ENCODE results near the gene MYH9.

The MYH9 gene

DNA sequence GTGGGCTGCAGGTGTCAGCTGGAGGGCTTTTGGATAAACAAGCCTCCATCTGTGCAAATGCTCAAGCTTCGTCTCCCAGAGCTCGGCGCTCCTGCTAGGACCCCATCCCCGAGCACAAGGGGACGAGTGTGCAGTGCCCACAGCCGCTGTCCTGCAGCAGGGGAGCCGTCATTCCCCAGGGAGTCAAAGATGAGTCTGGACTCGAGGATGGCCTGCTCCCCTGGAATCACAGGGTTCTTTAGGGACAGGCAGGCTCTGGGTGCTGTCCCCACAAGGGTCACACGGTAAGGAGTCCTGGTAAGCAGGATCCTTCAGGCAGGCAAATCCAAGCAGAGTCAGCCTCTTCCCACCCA lies 84.7 kb downstream of the MYH9 start:
- no peak for DNase-seq (ENCODE audit: low spot score)
- TF ChIP-seq, protein P1, sequence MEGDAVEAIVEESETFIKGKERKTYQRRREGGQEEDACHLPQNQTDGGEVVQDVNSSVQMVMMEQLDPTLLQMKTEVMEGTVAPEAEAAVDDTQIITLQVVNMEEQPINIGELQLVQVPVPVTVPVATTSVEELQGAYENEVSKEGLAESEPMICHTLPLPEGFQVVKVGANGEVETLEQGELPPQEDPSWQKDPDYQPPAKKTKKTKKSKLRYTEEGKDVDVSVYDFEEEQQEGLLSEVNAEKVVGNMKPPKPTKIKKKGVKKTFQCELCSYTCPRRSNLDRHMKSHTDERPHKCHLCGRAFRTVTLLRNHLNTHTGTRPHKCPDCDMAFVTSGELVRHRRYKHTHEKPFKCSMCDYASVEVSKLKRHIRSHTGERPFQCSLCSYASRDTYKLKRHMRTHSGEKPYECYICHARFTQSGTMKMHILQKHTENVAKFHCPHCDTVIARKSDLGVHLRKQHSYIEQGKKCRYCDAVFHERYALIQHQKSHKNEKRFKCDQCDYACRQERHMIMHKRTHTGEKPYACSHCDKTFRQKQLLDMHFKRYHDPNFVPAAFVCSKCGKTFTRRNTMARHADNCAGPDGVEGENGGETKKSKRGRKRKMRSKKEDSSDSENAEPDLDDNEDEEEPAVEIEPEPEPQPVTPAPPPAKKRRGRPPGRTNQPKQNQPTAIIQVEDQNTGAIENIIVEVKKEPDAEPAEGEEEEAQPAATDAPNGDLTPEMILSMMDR (IDR thresholded peaks at IDR 0.05; ENCODE audit: extremely low read depth, insufficient read depth, missing control alignments): no peak
- in situ Hi-C loops (cut with MboI; ENCODE audit: low pct_unique_long_range_greater_than_20kb, low sequenced_read_pairs, unreplicated experiment): loop anchor here (10.0 kb wide), 1 partner anchor 162 kb away; no protein-coding TSS in a partner anchor

DNA sequence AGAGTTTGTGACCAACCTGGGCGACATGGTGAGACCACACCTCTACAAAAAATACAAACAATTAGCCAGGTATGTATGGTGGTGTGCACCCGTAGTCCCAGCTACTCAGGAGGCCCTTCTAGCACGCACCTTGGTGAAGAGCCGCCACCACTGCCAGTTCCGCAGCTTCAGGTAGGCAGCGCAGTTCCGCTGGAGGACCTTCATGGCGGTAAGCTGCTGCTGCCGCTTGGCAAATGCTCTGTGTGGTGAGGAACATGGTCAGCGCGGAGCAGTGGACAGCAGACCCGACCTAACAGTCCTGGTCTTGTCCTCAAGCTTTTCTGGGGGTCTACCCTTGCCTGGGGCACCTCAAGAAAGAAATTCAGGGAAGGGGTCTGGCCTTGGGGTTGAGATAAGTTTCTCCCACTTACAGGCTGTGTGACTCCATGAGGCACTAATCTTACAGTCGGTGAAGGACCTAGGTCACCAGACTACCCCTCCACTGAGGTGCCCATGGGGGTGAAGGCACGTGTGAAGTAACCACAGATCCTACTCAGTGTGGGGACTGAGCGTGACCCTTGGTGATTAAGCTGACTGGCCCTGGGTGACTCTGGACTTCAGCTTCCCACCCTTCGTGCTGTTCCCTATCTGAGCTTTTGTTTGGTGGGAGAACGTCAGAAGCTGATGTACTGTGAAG lies 85.2 kb downstream of the MYH9 start:
- in situ Hi-C loops (cut with MboI; ENCODE audit: low pct_unique_long_range_greater_than_20kb, low sequenced_read_pairs, unreplicated experiment): loop anchor here (10.0 kb wide), 1 partner anchor 162 kb away; no protein-coding TSS in a partner anchor
- TF ChIP-seq, protein P1 (IDR thresholded peaks at IDR 0.05; ENCODE audit: extremely low read depth, insufficient read depth, missing control alignments): no peak
- DNase-seq (ENCODE audit: low spot score): no peak

DNA sequence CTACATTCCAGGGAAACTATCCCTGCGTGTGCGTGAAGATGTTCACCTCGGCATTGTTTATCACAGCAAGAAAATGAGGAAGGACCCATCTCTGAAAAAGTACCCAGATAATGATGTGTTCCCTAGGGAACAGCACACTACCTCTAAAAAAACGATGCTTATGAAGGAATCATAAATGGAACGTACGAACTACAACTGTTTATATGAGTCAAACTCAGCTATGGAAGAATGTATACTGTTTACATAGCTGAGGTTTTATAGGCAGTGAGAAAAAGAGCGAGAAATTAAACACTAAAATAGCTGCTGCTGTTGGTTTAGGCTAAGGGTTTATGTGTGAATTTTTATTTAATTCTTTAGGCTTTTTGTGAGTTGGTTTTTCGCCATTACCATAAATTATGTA lies 85.9 kb downstream of the MYH9 start:
- TF ChIP-seq, protein P1 (IDR thresholded peaks at IDR 0.05; ENCODE audit: extremely low read depth, insufficient read depth, missing control alignments): no peak
- no peak for DNase-seq (ENCODE audit: low spot score)
- in situ Hi-C loops (cut with MboI; ENCODE audit: low pct_unique_long_range_greater_than_20kb, low sequenced_read_pairs, unreplicated experiment): loop anchor here (10.0 kb wide), 1 partner anchor 163 kb away; no protein-coding TSS in a partner anchor

DNA sequence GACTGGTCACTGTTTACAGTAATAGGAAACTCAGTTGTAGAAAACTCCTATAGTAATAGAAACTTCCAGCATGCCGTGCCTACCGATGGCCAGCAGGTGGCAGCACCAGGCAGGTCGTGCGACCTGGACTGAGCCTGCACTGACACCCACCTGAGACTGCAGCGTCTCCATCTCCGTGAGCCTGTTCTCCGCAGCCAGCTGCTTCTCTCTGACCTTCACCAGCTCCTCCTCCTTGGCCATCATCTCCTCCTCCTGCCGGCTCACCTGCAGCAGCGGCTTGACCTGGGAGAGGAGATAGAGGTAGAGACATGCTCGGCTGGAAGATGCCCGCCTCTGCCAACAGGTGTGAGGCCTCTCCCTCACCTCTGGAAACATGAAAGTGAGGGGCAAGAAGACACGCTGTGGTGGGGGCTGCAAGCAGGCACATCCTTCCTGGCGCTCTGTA lies 86.4 kb downstream of the MYH9 start:
- TF ChIP-seq, protein P1 (IDR thresholded peaks at IDR 0.05; ENCODE audit: extremely low read depth, insufficient read depth, missing control alignments): peak; percentile 96
- in situ Hi-C loops (cut with MboI; ENCODE audit: low pct_unique_long_range_greater_than_20kb, low sequenced_read_pairs, unreplicated experiment): loop anchor here (10.0 kb wide), 1 partner anchor 163 kb away; no protein-coding TSS in a partner anchor
- DNase-seq (ENCODE audit: low spot score): peak; percentile 87

DNA sequence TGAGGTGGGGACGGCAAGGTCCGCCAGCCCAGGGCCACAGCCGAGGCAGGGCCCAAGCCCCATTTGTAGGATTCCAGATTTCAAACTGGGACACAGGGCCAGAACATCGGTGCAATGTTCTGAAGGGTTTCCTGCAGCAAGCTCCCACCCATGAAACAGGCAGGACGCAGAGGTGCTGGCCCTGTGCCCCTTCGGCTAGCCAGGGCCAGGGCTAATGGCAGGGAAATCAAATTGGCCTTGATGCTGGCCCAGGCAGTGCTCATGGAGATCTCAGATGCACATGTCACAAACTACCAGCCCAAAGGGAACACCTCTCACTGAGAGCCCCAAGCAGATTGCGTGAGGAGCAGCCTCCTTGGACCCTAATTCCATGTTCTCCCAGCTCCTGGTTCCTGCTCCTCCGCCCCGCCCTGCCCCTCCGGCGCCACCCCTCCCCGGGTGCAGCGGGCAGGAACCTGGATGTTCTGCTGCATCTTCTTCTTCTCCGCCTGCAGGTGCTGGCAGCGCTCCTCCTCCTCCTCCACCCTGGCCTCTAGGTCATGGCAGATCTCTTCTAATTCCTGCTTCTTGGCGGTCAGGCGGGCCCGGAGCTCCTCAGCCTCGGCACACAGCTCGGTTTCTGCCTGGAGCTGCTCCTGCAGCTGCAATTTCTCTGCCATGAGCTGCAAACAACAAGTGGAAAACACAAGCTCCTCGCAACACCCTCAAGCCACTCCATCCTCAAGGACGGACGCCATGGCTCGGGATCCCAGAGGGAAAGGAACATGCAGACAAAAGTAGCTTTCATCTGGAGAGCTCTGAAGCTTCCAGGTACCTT lies 87.2 kb downstream of the MYH9 start:
- DNase-seq (ENCODE audit: low spot score): no peak
- TF ChIP-seq, protein P1 (IDR thresholded peaks at IDR 0.05; ENCODE audit: extremely low read depth, insufficient read depth, missing control alignments): no peak
- in situ Hi-C loops (cut with MboI; ENCODE audit: low pct_unique_long_range_greater_than_20kb, low sequenced_read_pairs, unreplicated experiment): loop anchor here (10.0 kb wide), 1 partner anchor 164 kb away; no protein-coding TSS in a partner anchor

DNA sequence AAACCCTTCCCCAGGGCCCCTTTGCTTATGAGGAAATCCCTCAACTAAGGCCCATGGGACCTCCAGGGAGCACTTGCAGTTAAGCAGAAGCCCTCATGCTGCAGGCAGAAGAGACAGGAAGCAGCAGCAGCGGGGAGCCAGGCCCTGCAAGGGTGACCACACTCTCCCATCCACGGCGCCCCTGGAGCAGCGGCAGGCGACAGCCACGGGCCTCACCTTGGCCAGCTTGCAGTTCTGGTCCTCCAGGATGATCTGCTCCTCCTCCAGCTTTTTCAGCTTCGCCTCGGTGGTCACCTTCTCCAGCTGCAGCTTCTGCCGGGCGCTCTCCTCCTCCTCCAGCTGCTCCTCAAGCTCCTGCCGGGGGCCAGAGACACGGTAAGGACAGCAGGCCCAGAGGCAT lies 87.9 kb downstream of the MYH9 start:
- no peak for DNase-seq (ENCODE audit: low spot score)
- in situ Hi-C loops (cut with MboI; ENCODE audit: low pct_unique_long_range_greater_than_20kb, low sequenced_read_pairs, unreplicated experiment): loop anchor here (10.0 kb wide), 1 partner anchor 165 kb away; no protein-coding TSS in a partner anchor
- TF ChIP-seq, protein P1 (IDR thresholded peaks at IDR 0.05; ENCODE audit: extremely low read depth, insufficient read depth, missing control alignments): no peak
